NCI-H2171 (cell line): Measurements from ENCODE around the gene LCN15.
"Not testable (repeated sequence)": the region's sequence is repeated elsewhere in the genome, so short reads cannot be mapped to it uniquely, and the experiment has no call there.

Source experiments
- DNase-seq: peaks from one replicate; lab custom pipeline; 2025; lab: John Stamatoyannopoulos, UW

The LCN15 gene

GRCh38 chr9:136775191-136775590 lies 10.9 kb upstream of the LCN15 start:
- DNase-seq, result no peak

- no peak for DNase-seq
Measured at GRCh38 chr9:136774416-136775045, 10.2 kb upstream of the LCN15 start.

GRCh38 chr9:136773386-136774044 lies 9.2 kb upstream of the LCN15 start:
- no peak for DNase-seq

- no peak for DNase-seq
Measured at GRCh38 chr9:136771907-136772415, 7.6 kb upstream of the LCN15 start.

- peak; percentile 36 for DNase-seq
Measured at GRCh38 chr9:136769710-136770191, 5.4 kb upstream of the LCN15 start.

- peak; percentile 84 for DNase-seq
Measured at GRCh38 chr9:136766410-136767120, 2.2 kb upstream of the LCN15 start.

- DNase-seq, result not testable (repeated sequence)
Measured at GRCh38 chr9:136765745-136766409, 1.6 kb upstream of the LCN15 start.

GRCh38 chr9:136765041-136765440 lies 723 bp upstream of the LCN15 start:
- DNase-seq, result no peak

GRCh38 chr9:136763649-136764035 lies 676 bp downstream of the LCN15 start:
- DNase-seq, result no peak

- no peak for DNase-seq
Measured at GRCh38 chr9:136762915-136763648, 1.2 kb downstream of the LCN15 start.

- DNase-seq, result no peak
Measured at GRCh38 chr9:136762221-136762691, 2.1 kb downstream of the LCN15 start.

- DNase-seq, result no peak
Measured at GRCh38 chr9:136761545-136761981, 2.8 kb downstream of the LCN15 start.

GRCh38 chr9:136760834-136761544 lies 3.3 kb downstream of the LCN15 start:
- DNase-seq, result not testable (repeated sequence)

- DNase-seq, result no peak
Measured at GRCh38 chr9:136760424-136760823, 3.9 kb downstream of the LCN15 start.

- no peak for DNase-seq
Measured at GRCh38 chr9:136759436-136760325, 4.6 kb downstream of the LCN15 start.

GRCh38 chr9:136759001-136759400 lies 5.3 kb downstream of the LCN15 start:
- DNase-seq, result no peak

- no peak for DNase-seq
Measured at GRCh38 chr9:136757751-136758140, 6.6 kb downstream of the LCN15 start.

GRCh38 chr9:136757328-136757727 lies 7.0 kb downstream of the LCN15 start:
- no peak for DNase-seq

- no peak for DNase-seq
Measured at GRCh38 chr9:136756836-136757235, 7.5 kb downstream of the LCN15 start.

GRCh38 chr9:136756134-136756438 lies 8.2 kb downstream of the LCN15 start:
- no peak for DNase-seq
